GM20431 (cell line): ENCODE results near the gene MED27.

Experiments
- in situ Hi-C: fragments of 300-500 bp; cut with MseI, MboI; formaldehyde crosslinking; loops from one replicate; pipeline ENCODE4 v1.15.0; 2020; ENCODE audit warnings: low sequenced_read_pairs; ENCODE audit not compliant: unreplicated experiment

MED27 gene

GRCh38 chr9:131831380-131832165 is 248.1 kb downstream of the MED27 start:
- in situ Hi-C loops: no loop called here

DNA sequence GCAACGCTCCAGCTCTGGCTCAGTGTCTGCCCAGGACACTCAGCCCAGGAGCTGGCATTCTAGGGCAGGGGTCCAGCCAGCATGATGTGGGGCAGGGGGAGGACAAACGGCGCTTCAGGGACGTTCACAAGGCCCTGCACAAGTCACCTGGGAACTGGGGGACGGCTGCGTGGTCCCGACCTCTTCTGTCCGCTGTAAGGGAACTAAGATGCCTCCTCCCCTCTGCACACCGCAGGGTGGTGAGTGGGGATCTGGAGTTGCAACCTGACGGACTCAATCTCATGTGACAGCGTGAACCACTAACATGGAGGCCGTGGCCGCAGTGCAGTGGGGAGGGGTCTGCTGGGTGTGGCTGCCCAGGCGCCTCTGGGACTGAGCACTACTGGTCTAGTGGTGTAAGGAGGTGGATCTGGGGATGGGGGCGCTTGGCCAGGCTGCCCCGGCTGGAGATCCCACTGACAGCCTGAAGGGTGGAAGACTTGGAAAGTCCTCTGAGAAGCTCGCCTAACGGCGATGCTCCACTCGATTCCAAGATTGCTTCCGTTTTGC is 251.8 kb downstream of the MED27 start:
- in situ Hi-C loops: no loop called here

DNA sequence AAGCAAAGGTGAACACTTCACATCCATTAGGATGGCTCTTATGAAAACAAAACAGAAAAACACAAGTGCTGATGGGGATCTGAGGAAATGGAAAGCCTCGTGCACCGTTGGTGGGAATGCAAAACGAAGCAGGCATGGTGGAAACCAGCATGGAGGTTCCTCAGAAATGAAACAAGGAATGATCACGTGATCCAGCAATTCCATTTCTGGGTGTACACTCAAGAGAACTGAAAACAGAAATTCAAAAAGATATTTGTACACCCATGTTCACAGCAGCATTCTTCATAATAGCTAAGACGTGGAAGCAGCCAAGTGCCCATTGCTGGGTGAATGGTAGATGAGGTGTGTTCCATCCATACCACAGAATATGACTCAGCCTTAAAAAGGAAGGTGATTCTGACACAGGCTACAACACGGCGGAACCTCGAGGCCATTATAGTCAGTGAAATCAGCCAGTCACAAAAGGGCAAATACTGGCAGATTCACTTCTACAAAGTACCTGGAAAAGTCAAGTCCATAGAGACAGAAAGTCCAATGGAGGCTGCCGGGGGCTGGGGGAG is 252.6 kb downstream of the MED27 start:
- in situ Hi-C loops: no loop called here

GRCh38 chr9:131826053-131826452 is 253.6 kb downstream of the MED27 start:
- in situ Hi-C loops: no loop called here

DNA sequence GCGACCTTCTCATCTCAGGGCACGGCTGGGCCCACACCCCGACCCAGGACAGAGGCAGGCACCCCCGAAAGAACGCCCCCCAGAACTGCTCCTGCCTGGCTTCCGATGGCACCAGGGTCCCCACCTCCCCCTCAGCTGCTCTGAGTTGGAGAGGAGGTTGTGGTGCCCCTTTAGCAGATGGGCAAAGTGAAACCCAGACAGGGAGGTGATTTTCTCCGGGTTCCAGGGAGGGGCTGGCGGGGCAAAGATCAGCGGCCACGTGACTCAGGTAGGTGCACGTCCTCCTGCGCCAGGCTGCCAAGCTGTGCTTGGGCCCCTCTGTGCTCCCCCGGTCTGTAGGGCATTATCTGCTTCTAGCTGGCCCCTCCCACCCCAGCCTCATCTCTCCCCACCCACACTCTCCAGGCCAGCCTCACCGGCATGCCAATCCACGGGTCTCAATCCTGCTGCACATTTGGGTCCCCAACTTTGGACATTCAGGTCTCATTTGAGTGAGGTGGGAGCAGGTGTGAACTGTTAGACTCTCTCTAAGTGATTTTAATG is 254.6 kb downstream of the MED27 start:
- in situ Hi-C loops: no loop called here

- in situ Hi-C loops: no loop called here
Observed at GRCh38 chr9:131824155-131824594, 255.5 kb downstream of the MED27 start.

DNA sequence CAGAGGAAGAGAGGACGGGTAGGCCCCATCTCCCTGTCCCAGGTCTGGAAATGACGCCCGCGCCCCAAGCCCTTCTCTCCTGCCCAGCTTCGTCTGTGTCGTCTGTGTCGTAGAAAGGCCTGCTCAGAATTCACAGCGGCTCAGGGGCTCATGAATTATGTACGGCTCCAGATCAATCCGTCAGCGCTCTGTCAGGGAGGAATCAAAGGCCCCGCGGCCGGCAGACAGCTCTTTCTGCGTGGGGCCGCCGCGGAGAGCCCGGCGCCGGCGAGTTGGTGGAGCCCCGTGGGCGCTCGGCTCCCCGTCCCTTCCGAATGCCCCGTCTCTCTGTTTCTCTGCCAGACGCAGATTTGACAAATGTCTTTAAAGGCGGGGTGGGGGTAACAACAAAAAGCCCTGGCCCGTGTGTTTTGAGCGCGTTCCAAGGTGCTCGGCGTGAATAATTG is 255.9 kb downstream of the MED27 start:
- in situ Hi-C loops: no loop called here

GRCh38 chr9:131818089-131818488 is 261.6 kb downstream of the MED27 start:
- in situ Hi-C loops: loop anchor here (10.0 kb wide), 1 partner anchor 57 kb away; no protein-coding TSS in a partner anchor

DNA sequence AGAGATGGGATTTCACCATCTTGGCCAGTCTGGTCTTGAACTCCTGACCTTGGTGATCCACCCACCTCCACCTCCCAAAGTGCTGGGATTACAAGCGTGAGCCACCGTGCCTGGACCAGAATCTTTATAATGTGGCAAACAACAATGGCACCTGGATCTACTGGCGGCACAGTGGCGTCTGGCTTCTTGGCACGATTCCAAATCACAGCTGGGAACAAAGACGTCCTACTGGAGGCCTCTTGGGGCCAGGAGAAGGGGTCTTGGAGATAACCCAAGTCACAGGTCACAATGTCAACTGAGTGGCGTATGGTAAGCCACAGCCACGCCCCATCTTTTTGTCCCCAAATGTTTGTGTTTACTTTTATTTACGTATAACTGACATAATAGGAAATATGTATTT is 262.0 kb downstream of the MED27 start:
- in situ Hi-C loops: loop anchor here (10.0 kb wide), 1 partner anchor 57 kb away; no protein-coding TSS in a partner anchor

GRCh38 chr9:131817073-131817472 is 262.6 kb downstream of the MED27 start:
- in situ Hi-C loops: loop anchor here (10.0 kb wide), 1 partner anchor 58 kb away; no protein-coding TSS in a partner anchor

- in situ Hi-C loops: loop anchor here (10.0 kb wide), 1 partner anchor 59 kb away; no protein-coding TSS in a partner anchor
Observed at GRCh38 chr9:131815970-131816873, 263.4 kb downstream of the MED27 start.

DNA sequence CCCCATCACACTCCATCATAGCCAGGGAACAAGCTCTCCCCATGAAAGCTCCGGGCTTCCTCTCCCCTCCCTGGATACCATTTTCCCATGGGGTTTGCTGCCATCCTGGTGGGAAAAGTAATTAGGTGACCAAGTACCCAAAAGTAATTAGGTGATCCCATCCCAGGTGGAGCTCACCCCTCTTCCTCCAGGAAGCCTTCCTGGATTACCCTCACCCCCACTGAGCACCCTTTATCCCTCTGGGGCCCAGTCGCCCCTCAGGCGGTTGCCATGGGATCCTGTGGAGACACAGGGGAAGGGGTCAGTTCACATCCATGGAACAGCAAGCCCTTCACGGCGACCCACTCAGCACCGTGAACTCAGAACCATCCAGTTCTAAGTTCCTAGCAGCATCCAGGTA is 265.0 kb downstream of the MED27 start:
- in situ Hi-C loops: loop anchor here (10.0 kb wide), 1 partner anchor 60 kb away; no protein-coding TSS in a partner anchor

GRCh38 chr9:131813116-131813515 is 266.6 kb downstream of the MED27 start:
- in situ Hi-C loops: loop anchor here (10.0 kb wide), 1 partner anchor 62 kb away; no protein-coding TSS in a partner anchor

DNA sequence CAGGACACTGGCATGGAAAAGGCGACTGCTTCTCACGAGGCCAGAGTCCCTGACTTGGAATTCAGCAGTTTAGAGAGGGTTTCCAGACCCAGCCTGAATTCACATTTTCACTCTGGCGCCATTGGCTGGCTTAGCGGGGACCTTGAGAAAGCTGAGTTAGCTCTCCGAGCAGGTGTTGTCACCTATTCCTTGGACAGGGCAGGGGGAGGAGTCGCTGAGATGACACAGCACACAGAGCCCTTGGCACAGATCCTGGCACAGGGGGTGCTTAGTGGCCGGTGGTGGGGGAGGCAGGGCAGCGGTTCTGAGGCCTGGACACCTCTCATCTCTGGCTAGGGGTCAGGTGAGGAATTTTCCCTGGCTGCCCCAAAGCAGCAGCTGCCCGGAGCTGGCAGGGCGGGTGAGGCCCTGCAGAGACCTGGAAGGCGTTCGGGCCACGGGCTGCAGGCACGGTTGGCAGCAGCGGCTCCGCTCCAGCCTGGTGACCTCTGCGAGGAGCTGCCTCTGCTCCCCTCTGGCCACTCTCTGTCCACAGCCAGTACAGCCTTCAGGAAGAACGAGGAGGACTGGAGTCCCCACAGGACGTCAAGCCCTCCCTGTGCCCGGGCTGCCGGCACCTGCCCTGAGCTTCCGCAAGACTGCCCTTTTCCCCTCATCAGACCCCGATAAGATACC is 267.4 kb downstream of the MED27 start:
- in situ Hi-C loops: loop anchor here (10.0 kb wide), 1 partner anchor 63 kb away; no protein-coding TSS in a partner anchor

- in situ Hi-C loops: loop anchor here (10.0 kb wide), 1 partner anchor 63 kb away; no protein-coding TSS in a partner anchor
Observed at GRCh38 chr9:131811405-131811804, 268.3 kb downstream of the MED27 start.

DNA sequence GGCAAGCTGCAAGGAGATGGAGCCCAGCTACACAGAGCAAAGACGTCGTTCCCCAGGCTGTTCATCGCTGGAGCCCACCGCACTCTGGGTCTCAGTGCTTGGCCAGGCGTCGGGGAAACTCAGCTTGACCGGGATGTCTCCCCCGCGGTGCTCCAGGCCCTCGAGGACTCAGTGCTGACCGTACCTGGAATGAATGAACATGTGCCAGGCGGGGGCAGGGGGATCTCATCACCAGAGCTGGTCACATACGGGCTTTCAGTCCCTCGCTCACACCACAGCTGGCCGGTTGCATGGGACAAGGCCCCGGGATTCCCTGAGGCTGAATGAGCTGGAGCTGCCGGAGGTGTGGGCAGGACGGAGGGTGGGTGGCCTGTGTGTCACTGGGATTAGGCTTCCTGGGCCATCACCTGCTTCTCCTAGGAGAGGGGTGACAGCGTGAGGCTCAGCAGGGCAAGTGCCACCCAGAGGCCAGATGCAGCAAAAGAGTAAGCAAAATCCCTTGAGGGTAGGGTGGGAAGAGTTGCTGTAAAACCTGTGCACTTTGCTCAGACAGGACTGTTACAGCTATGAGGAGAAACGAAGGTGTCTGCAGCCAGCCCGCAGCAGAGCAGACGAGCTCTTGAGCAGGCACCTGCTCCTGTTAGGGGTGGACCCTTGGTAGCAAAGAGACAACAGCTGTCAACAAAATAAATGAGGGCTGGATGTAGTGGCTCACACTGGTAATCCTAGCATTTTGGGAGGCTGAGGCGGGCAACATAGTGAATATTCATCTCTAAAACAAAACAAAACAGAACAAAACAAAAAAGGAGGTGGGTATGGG is 269.1 kb downstream of the MED27 start:
- in situ Hi-C loops: loop anchor here (10.0 kb wide), 1 partner anchor 64 kb away; no protein-coding TSS in a partner anchor
